Measurements from ENCODE around the gene CTDSPL.
A peak's percentile ranks its signal among the peaks of the same experiment; 100 is the strongest.

The CTDSPL gene

GRCh38 chr3:37984051-37984450, 122.4 kb downstream of the CTDSPL start:
- Histone ChIP-seq H3K27ac (ENCODE audit: low read length) (no peak overlapping the region), H3K4me2 (ENCODE audit: insufficient read depth, low read length) (no peak overlapping the region), H3K4me3 (ENCODE audit: low read depth in 1 of 2, low read length in 2 of 2) (no peak overlapping the region), H3K4me1 (ENCODE audit: insufficient read depth, low read length) (no peaks in the 10 kb centered on the region), H3K36me3 (ENCODE audit: insufficient read depth, low read length) (peaks cover 42% of the 10 kb centered on the region), H3K79me2 (ENCODE audit: insufficient read depth, low read length) (no peaks in the 10 kb centered on the region), H3K27me3 (ENCODE audit: insufficient read depth, low read length, poor library complexity) (no peaks in the 10 kb centered on the region), H3K9ac (ENCODE audit: low read depth, low read length) (no peak overlapping the region), H4K20me1 (ENCODE audit: insufficient read depth, low read length) (no peaks in the 10 kb centered on the region), H3K9me3 (ENCODE audit: insufficient read depth, low read length, severe bottlenecking) (no peaks in the 10 kb centered on the region), H2AFZ (ENCODE audit: low read depth, low read length) (no peak overlapping the region)
- DNase-seq (no peak), ATAC-seq (ENCODE audit: insufficient read depth, low read depth) (no peak)
- TF ChIP-seq EZH2 (IDR thresholded peaks at IDR 0.05; ENCODE audit: borderline replicate concordance, low read depth, low read length, severe bottlenecking), result no peak
- TF ChIP-seq, protein P1, sequence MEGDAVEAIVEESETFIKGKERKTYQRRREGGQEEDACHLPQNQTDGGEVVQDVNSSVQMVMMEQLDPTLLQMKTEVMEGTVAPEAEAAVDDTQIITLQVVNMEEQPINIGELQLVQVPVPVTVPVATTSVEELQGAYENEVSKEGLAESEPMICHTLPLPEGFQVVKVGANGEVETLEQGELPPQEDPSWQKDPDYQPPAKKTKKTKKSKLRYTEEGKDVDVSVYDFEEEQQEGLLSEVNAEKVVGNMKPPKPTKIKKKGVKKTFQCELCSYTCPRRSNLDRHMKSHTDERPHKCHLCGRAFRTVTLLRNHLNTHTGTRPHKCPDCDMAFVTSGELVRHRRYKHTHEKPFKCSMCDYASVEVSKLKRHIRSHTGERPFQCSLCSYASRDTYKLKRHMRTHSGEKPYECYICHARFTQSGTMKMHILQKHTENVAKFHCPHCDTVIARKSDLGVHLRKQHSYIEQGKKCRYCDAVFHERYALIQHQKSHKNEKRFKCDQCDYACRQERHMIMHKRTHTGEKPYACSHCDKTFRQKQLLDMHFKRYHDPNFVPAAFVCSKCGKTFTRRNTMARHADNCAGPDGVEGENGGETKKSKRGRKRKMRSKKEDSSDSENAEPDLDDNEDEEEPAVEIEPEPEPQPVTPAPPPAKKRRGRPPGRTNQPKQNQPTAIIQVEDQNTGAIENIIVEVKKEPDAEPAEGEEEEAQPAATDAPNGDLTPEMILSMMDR (IDR thresholded peaks at IDR 0.05; ENCODE audit: borderline replicate concordance, extremely low read depth, low read length, poor library complexity, severe bottlenecking), result no peak

DNA sequence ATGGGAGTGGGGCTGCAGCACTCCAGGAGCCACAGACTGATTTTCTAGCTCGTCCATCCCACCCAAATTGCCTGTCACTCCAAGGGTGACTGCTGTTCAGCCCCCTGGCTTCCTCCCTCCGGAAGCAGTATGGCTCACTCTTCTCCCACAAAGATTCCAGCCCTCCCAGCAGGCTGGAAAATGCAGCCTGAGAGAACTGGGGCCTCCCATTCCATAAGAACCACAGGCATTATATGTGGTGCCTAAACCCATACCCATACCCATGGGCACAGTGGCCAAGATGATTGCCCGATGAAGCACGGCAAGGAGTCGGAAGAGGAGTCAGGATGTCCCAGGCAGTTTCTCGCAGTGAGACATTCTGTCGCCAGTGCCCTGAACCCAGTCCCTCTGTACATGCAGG, 122.9 kb downstream of the CTDSPL start:
- Histone ChIP-seq H2AFZ (ENCODE audit: low read depth, low read length) (no peak overlapping the region), H4K20me1 (ENCODE audit: insufficient read depth, low read length) (no peaks in the 10 kb centered on the region), H3K27ac (ENCODE audit: low read length) (no peak overlapping the region), H3K27me3 (ENCODE audit: insufficient read depth, low read length, poor library complexity) (no peaks in the 10 kb centered on the region), H3K4me2 (ENCODE audit: insufficient read depth, low read length) (no peak overlapping the region), H3K79me2 (ENCODE audit: insufficient read depth, low read length) (no peaks in the 10 kb centered on the region), H3K4me1 (ENCODE audit: insufficient read depth, low read length) (no peaks in the 10 kb centered on the region), H3K4me3 (ENCODE audit: low read depth in 1 of 2, low read length in 2 of 2) (no peak overlapping the region), H3K36me3 (ENCODE audit: insufficient read depth, low read length) (peaks cover 42% of the 10 kb centered on the region), H3K9ac (ENCODE audit: low read depth, low read length) (no peak overlapping the region), H3K9me3 (ENCODE audit: insufficient read depth, low read length, severe bottlenecking) (no peaks in the 10 kb centered on the region)
- ATAC-seq (ENCODE audit: insufficient read depth, low read depth), result no peak
- no peak for DNase-seq
- TF ChIP-seq EZH2 (IDR thresholded peaks at IDR 0.05; ENCODE audit: borderline replicate concordance, low read depth, low read length, severe bottlenecking), result no peak
- TF ChIP-seq, protein P1 (IDR thresholded peaks at IDR 0.05; ENCODE audit: borderline replicate concordance, extremely low read depth, low read length, poor library complexity, severe bottlenecking), result no peak

DNA sequence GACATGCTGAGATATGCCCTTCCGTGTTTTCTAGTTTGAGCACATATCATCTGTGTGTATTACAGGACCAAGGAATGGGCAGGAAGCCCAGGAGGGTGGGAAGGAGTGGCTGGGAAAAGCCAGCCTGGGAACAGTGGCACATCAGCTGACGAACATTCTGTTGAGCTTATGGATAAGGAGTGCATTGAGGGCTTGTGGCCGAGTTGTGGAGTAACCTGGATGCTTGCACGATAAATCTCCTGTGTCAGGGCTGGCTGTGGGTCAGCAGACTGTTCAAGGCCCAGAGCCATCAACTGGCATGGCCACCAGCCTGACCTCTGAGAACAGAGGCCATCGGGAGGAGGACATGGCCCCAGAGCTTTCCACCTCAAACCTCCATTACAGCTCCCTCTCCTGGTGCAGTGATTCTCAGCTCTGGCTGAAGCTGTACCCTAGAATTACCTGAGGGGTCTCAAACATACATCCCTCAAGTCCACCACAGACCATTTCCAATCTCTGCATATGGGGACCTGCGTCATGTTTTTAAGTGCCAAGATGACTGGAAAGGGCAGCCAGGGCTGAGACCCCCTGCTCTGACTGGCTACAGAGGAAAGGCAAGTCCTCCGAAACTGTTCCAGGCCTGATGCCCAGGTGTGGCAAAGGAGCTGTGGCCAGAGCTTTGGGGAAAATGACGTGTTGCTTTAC, 124.1 kb downstream of the CTDSPL start:
- DNase-seq, result no peak
- no peaks in the 10 kb centered on the region for H3K9me3 ChIP-seq (ENCODE audit: insufficient read depth, low read length, severe bottlenecking)
- H3K36me3 ChIP-seq (ENCODE audit: insufficient read depth, low read length), result peaks cover 33% of the 10 kb centered on the region
- no peaks in the 10 kb centered on the region for H3K27me3 ChIP-seq (ENCODE audit: insufficient read depth, low read length, poor library complexity)
- no peaks in the 10 kb centered on the region for H3K4me1 ChIP-seq (ENCODE audit: insufficient read depth, low read length)
- no peak overlapping the region for H3K4me2 ChIP-seq (ENCODE audit: insufficient read depth, low read length)
- no peaks in the 10 kb centered on the region for H4K20me1 ChIP-seq (ENCODE audit: insufficient read depth, low read length)
- TF ChIP-seq, protein P1 (IDR thresholded peaks at IDR 0.05; ENCODE audit: borderline replicate concordance, extremely low read depth, low read length, poor library complexity, severe bottlenecking), result peak; percentile 27
- TF ChIP-seq EZH2 (IDR thresholded peaks at IDR 0.05; ENCODE audit: borderline replicate concordance, low read depth, low read length, severe bottlenecking), result no peak
- H2AFZ ChIP-seq (ENCODE audit: low read depth, low read length), result no peak overlapping the region
- no peak overlapping the region for H3K4me3 ChIP-seq (ENCODE audit: low read depth in 1 of 2, low read length in 2 of 2)
- peak; percentile 15; the same call in 1 of the 3 replicates for ATAC-seq (ENCODE audit: insufficient read depth, low read depth)
- H3K79me2 ChIP-seq (ENCODE audit: insufficient read depth, low read length), result no peaks in the 10 kb centered on the region
- H3K27ac ChIP-seq (ENCODE audit: low read length), result no peak overlapping the region
- H3K9ac ChIP-seq (ENCODE audit: low read depth, low read length), result no peak overlapping the region
